Breast epithelium (tissue), 4 donors: ENCODE results near the gene COQ9. TPM values are rescaled to one million over a fixed set of nuclear protein-coding genes. Genes with fewer than 3 reads are reported as not detected.
A peak's percentile ranks its signal among the peaks of the same experiment; 100 is the strongest.

Experiments
- DNase-seq, 2 donors: peaks; one replicate each; pipeline ENCODE4 v3.0.0-alpha.2; 2019; ENCODE audit warnings: low spot score in 2 of 2
- H3K27ac ChIP-seq, 2 donors: fragments of 200-600 bp; sonication (generic) in 1 of 2; one replicate each; pipeline ENCODE4 v1.5.1; 2016 to 2019; ENCODE audit warnings: mild to moderate bottlenecking in 1 of 2
- H3K27me3 ChIP-seq, 2 donors: fragments of 200-600 bp; sonication (generic) in 1 of 2; one replicate each; pipeline versions ENCODE4 v1.5.1 to v1.6.0; 2017 to 2019; ENCODE audit warnings: control low read depth in 1 of 2, mild to moderate bottlenecking in 1 of 2
- H3K36me3 ChIP-seq: fragments of 200-600 bp; one replicate; pipeline ENCODE4 v1.5.1; 2019
- H3K4me1 ChIP-seq, 2 donors: fragments of 200-600 bp; sonication (generic); one replicate each; pipeline ENCODE4 v1.5.1; 2016 to 2019; ENCODE audit warnings: control low read depth in 1 of 2
- H3K4me3 ChIP-seq, 3 donors: fragments of 200-600 bp; sonication (generic); 1 replicate in 2 of 3; 2 replicates in 1 of 3; pipeline ENCODE4 v1.5.1; 2016 to 2019; ENCODE audit warnings: mild to moderate bottlenecking in 3 of 3, moderate library complexity in 2 of 3
- H3K9me3 ChIP-seq, 2 donors: fragments of 200-600 bp; sonication (generic) in 1 of 2; one replicate each; pipeline ENCODE4 v1.5.1; 2016 to 2019; ENCODE audit warnings: control low read depth in 1 of 2
- CTCF ChIP-seq, 3 donors: fragments of 450-650 bp; IDR thresholded peaks; one replicate each; pipeline ENCODE4 v1.5.1; 2016 to 2017; ENCODE audit warnings: antibody characterized with exemption in 3 of 3, mild to moderate bottlenecking in 3 of 3, moderate library complexity in 3 of 3
- POLR2A ChIP-seq: fragments of 450-650 bp; IDR thresholded peaks from one replicate; pipeline ENCODE4 v1.6.1; 2016; ENCODE audit warnings: antibody characterized with exemption, mild to moderate bottlenecking, moderate library complexity
- POLR2AphosphoS5 ChIP-seq, 3 donors: sonication (generic); formaldehyde crosslinking; IDR thresholded peaks; one replicate each; pipeline ENCODE4 v1.6.1; 2017; ENCODE audit warnings: antibody characterized with exemption in 3 of 3
- intact Hi-C: fragments of 100-400 bp; cut with DNase I; formaldehyde crosslinking; loops from one replicate; pipeline ENCODE4 v1.15.1; 2023; ENCODE audit warnings: low total_unique reads
- total RNA-seq, 3 donors: library from RNA; depleted of rRNA; stranded (reverse); fragments of >200 nt; gene quantifications; one replicate each; pipeline ENCODE4 v1.1.0, GENCODE V29; 2016

COQ9 gene
- total RNA-seq, 3 donors from 2014 or later = 36.0 to 42.6 (median 40.7) TPM

DNA sequence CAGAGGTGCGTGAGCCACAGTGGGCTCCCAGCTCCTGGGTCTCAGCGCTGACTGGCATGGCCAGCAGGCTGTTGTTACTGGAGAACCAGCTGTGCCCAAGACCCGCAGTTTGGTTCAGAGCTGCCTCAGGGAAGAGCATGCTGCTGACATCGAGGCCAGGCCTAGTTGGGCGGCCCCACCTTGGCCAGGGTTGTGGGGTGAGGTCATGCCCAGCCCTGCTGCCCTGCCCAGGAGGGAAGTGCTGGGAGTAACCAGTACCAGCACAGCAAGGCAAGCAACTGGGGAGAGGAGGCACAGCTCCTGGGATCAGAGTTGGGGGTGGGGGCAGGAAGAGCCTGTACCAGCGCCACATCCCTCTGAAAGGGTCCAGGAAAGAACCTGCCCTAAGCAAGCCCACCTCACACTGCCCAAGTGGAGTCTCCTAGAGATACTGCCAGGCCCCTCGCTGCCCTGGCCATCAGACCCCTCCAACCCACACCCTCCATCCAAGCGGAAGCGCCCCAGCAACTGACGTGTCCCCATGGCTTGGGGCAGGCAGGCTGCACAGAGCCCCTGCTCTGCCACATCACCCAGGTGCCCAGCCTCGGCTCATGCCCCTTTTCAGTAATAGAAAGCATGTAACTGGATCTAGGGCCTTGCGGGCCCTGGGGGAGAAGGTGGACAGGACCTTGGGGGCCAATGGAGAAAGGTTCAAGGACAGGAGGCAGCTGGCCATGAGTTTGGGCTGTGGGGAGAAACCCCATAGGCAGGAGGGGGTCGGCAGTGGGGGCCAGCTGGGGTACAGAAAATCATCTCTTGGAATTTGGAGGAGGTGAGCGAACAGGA, 38.0 kb downstream of the COQ9 start:
- intact Hi-C loops = no loop called here
- Histone ChIP-seq H3K9me3 (no peaks in the 10 kb centered on the region), H3K36me3 (no peaks in the 10 kb centered on the region), H3K27me3 (no peaks in the 10 kb centered on the region), H3K4me1 (peaks cover 0 to 11% of the 10 kb centered on the region in 2 donors), H3K27ac (peak overlapping the region; percentile 67 to 82), H3K4me3 (peak overlapping the region; percentile 65 to 82 (median 79))
- no peak for TF ChIP-seq POLR2A
- peak in 1 of 2 donors; percentile 48 for DNase-seq

DNA sequence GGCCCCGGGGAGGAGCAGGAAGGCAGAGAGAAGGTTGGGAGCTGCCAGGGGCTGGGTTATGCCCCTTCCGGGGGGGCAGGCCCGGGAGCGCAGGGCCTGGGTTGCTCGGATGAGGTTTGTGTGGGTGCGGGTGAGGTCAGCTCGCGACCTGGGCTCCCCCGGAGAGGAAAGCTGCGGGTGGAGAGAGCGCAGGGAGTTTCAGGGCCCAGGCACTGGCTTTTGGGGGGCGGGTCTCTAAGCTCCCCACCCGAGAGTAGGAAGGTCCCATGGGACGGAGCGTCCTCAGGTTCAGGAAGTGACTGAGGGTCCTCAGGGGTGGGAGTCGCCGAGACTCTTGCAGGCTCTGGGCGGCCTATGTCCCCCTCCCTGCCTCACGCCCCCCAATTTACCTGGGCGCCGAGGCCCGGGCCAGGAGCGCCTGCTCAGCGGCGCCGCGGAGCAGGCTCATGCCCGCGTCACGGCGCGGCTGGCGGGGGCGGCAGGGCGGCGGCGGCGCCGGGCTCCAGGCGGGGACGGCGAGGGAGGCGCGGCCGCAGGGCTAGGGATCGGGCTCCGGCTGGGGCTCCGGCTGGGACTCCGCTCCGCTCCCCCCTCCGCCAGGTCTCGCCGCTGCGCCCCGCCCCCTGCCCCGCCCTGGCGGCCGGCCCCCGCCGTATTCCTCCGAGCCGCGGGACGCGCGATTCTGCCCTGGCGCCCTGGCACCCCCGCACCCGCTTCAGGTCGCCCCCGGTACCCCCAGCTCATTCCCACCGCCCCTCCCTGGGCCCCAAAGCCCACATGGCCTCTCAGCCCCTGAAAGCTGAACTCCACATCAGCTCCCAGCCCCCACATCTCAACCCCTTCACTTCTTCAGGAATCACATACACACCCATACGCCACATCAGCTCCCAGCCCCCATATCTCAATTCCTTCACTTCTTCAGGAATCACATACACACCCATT, 38.9 kb downstream of the COQ9 start, which contains the start of gene DOK4:
TSS of gene DOK4 (minus strand) at position 578 of the 942 bp plus-strand sequence. CDS start 6,986 bp downstream, outside the sequence.
- Histone ChIP-seq H3K4me3 (peak within 1 kb of the TSS; percentile 65 to 82 (median 79)), H3K4me1 (peaks cover 0 to 11% of the 10 kb centered on the region in 2 donors), H3K36me3 (no peaks in the 10 kb centered on the region), H3K27me3 (no peaks in the 10 kb centered on the region), H3K9me3 (no peaks in the 10 kb centered on the region), H3K27ac (peak within 1 kb of the TSS; percentile 67 to 82)
- DNase-seq = peak; percentile 59 to 80
- intact Hi-C loops = no loop called here
- no peak for TF ChIP-seq POLR2AphosphoS5 (IDR thresholded peaks at IDR 0.05)
- no peak for TF ChIP-seq CTCF (IDR thresholded peaks at IDR 0.05)
- no peak for TF ChIP-seq POLR2A

- peak in 1 of 2 donors; percentile 38 for DNase-seq
- H3K27me3 ChIP-seq = no peaks in the 10 kb centered on the region
- peak overlapping the region; percentile 65 to 82 (median 79) for H3K4me3 ChIP-seq
- H3K9me3 ChIP-seq = no peaks in the 10 kb centered on the region
- H3K27ac ChIP-seq = peak overlapping the region; percentile 67 to 82
- intact Hi-C loops = no loop called here
- TF ChIP-seq POLR2AphosphoS5 (IDR thresholded peaks at IDR 0.05) (no peak), CTCF (IDR thresholded peaks at IDR 0.05) (no peak), POLR2A (no peak)
- no peaks in the 10 kb centered on the region for H3K36me3 ChIP-seq
- peaks cover 0 to 11% of the 10 kb centered on the region in 2 donors for H3K4me1 ChIP-seq
Measured at GRCh38 chr16:57486858-57487834, 39.9 kb downstream of the COQ9 start.

DNA sequence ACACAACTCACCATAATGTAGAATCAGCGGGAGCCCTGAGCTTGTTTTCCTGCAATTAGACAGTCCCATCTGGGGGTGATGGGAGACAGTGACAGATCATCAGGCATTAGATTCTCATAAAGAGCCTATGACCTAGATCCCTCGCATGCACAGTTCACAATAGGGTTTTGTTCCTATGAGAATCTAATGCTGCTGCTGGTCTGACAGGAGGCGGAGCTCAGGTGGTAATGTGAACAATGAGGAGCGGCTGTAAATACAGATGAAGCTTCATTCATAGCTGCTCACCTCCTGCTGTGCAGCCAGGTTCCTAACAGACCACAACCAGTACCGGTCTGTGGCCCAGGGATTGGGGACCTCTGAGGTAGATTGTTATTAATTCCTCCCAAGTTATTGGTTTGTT, 42.0 kb downstream of the COQ9 start:
- intact Hi-C loops = no loop called here
- no peak for TF ChIP-seq POLR2A
- TF ChIP-seq CTCF (IDR thresholded peaks at IDR 0.05) = no peak
- TF ChIP-seq POLR2AphosphoS5 (IDR thresholded peaks at IDR 0.05) = no peak
- H3K9me3 ChIP-seq = no peaks in the 10 kb centered on the region

DNA sequence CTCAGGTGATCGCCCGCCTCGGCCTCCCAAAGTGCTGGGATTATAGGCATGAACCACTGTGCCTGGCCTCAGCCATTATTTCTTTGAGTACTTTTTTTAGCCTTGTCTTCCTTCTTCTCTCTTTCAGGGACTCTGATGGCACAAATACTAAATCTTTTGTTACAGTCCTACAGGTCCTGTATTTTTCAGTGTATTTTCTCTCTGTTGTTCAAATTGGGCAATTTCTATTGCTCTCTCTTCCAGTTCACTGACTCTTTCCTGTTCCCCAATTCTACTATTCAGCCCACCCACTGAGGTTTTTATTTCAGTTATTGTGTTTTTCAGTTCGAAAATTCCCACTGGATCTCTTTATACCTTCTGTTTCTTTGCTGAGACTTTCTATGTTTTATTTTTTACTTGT, 46.5 kb downstream of the COQ9 start:
- TF ChIP-seq POLR2AphosphoS5 (IDR thresholded peaks at IDR 0.05) (no peak), CTCF (IDR thresholded peaks at IDR 0.05) (no peak), POLR2A (no peak)
- intact Hi-C loops = no loop called here
- no peak overlapping the region for H3K27ac ChIP-seq
- no peak for DNase-seq
- H3K4me3 ChIP-seq = no peak overlapping the region
- no peaks in the 10 kb centered on the region for H3K4me1 ChIP-seq
- H3K9me3 ChIP-seq = no peaks in the 10 kb centered on the region
- H3K36me3 ChIP-seq = no peaks in the 10 kb centered on the region
- H3K27me3 ChIP-seq = no peaks in the 10 kb centered on the region

More for the DNA sequence above, 42.0 kb downstream of the COQ9 start:
- Histone ChIP-seq H3K4me3 (no peak overlapping the region), H3K36me3 (no peaks in the 10 kb centered on the region), H3K27ac (no peak overlapping the region), H3K4me1 (peaks cover 0 to 7% of the 10 kb centered on the region in 2 donors), H3K27me3 (no peaks in the 10 kb centered on the region)
- DNase-seq = no peak
